Astrocyte (in vitro differentiated cells and primary cell): Measurements from ENCODE around the gene C20orf204.

ENCODE experiments used
- CTCF ChIP-seq: IDR thresholded peaks from 2 replicates; pipeline ENCODE4 v1.5.1; 2011; ENCODE audit warnings: low read depth, mild to moderate bottlenecking, inconsistent platforms, low read length, moderate library complexity; ENCODE audit not compliant: insufficient read depth
- EZH2 ChIP-seq: IDR thresholded peaks from 2 replicates; pipeline ENCODE4 v1.6.1; 2012; ENCODE audit warnings: mild to moderate bottlenecking, low read length, inconsistent platforms; ENCODE audit not compliant: insufficient read depth

- no peak for TF ChIP-seq CTCF
- TF ChIP-seq EZH2 = no peak
Observed at GRCh38 chr20:64082126-64082731, 46.2 kb downstream of the C20orf204 start.
